PC-3 (cell line): ENCODE data around the gene PRKN. TPM values are rescaled to one million over a fixed set of nuclear protein-coding genes. Genes with fewer than 3 reads are reported as not detected.

Experiments
- ATAC-seq: fragments of 200-7000 bp; cut with Tn5 transposase; 2 replicates; pipeline ENCODE4 v1.9.1; 2020; ENCODE audit warnings: mild to moderate bottlenecking, moderate library complexity
- BruUV-seq: library from RNA; stranded (reverse); fragments of 400-500 nt; replicated peaks from 2 replicates; lab custom pipeline; 2021; lab: Mats Ljungman, UMichigan
- CTCF ChIA-PET: fragments of 300-600 bp; sonication (Branson Sonifier 250); formaldehyde crosslinking; loops from one replicate; lab custom pipeline; 2022; ENCODE audit warnings: antibody characterized with exemption; lab: Charles Lee
- POLR2A ChIA-PET: fragments of 300-600 bp; sonication (Branson Sonifier 250); formaldehyde crosslinking; loops from one replicate; lab custom pipeline; 2022; ENCODE audit warnings: antibody characterized with exemption; ENCODE audit not compliant: unreplicated experiment; lab: Charles Lee
- DNase-seq: peaks from one replicate; pipeline ENCODE4 v3.0.0-alpha.2; 2015
- H2AFZ ChIP-seq: fragments of 300-600 bp; sonication (generic); 2 replicates; pipeline ENCODE4 v1.6.0; 2016; ENCODE audit warnings: antibody characterized with exemption, low read length
- H3F3A ChIP-seq: fragments of 300-600 bp; sonication (generic); one replicate; pipeline ENCODE4 v1.6.0; 2017; ENCODE audit warnings: antibody characterized with exemption, low read length, control low read depth, mild to moderate bottlenecking; ENCODE audit not compliant: unreplicated experiment
- H3K27ac ChIP-seq: fragments of 300-600 bp; sonication (generic); 2 replicates; pipeline ENCODE4 v1.5.1; 2016; ENCODE audit warnings: mild to moderate bottlenecking, low read length
- H3K27me3 ChIP-seq: fragments of 300-600 bp; sonication (generic); 2 replicates; pipeline ENCODE4 v1.6.1; 2016; ENCODE audit warnings: low read length, mixed read lengths
- H3K36me3 ChIP-seq: fragments of 300-600 bp; sonication (generic); 2 replicates; pipeline ENCODE4 v1.6.1; 2016; ENCODE audit warnings: low read depth, mixed run types, low read length, mixed read lengths
- H3K4me1 ChIP-seq: fragments of 300-600 bp; sonication (generic); 2 replicates; pipeline ENCODE4 v1.5.1; 2016; ENCODE audit warnings: low read length; ENCODE audit not compliant: insufficient read depth
- H3K4me2 ChIP-seq: fragments of 300-600 bp; sonication (generic); 2 replicates; pipeline ENCODE4 v1.6.0; 2016; ENCODE audit warnings: low read length
- H3K4me3 ChIP-seq: fragments of 300-600 bp; sonication (generic); 2 replicates; pipeline ENCODE4 v1.5.1; 2016; ENCODE audit warnings: mild to moderate bottlenecking, low read length, mixed read lengths
- H3K79me2 ChIP-seq: fragments of 300-600 bp; sonication (generic); 2 replicates; pipeline ENCODE4 v1.6.1; 2017; ENCODE audit warnings: low read length, mixed read lengths
- H3K9ac ChIP-seq: fragments of 300-600 bp; sonication (generic); 2 replicates; pipeline ENCODE4 v1.6.0; 2016; ENCODE audit warnings: mild to moderate bottlenecking, low read length
- H3K9me2 ChIP-seq: fragments of 300-600 bp; sonication (generic); replicated peaks from 2 replicates; pipeline ENCODE4 v1.6.1; 2016; ENCODE audit warnings: mixed run types, low read length, mixed read lengths
- H3K9me3 ChIP-seq: fragments of 300-600 bp; sonication (generic); 2 replicates; pipeline ENCODE4 v1.6.1; 2016; ENCODE audit warnings: low read length, mixed read lengths
- H4K20me1 ChIP-seq: fragments of 300-600 bp; sonication (generic); 2 replicates; pipeline ENCODE4 v1.6.1; 2016; ENCODE audit warnings: low read length, mixed read lengths
- CTCF ChIP-seq: fragments of 300-600 bp; sonication (generic); conservative IDR thresholded peaks from 2 replicates; pipeline ENCODE4 v1.5.1; 2017; ENCODE audit warnings: antibody characterized with exemption, low read depth, mild to moderate bottlenecking, low read length
- EZH2 ChIP-seq: fragments of 300-600 bp; sonication (generic); IDR thresholded peaks from one replicate; pipeline ENCODE4 v1.6.1; 2017; ENCODE audit warnings: antibody characterized with exemption, mild to moderate bottlenecking, low read length; ENCODE audit not compliant: unreplicated experiment
- EZH2phosphoT487 ChIP-seq: fragments of 300-600 bp; sonication (generic); IDR thresholded peaks from 2 replicates; pipeline ENCODE4 v1.6.1; 2018; ENCODE audit warnings: mild to moderate bottlenecking, antibody characterized with exemption, low read length, borderline replicate concordance
- intact Hi-C: fragments of 100-400 bp; cut with micrococcal nuclease; formaldehyde crosslinking; loops from 2 replicates; pipeline ENCODE4 v1.9.0; 2023
- total RNA-seq: library from RNA; depleted of rRNA; stranded (reverse); fragments of >200 nt; gene quantifications from 2 replicates; pipeline ENCODE4 v1.2.3, GENCODE V29; 2014

Gene PRKN
- total RNA-seq, 1 experiment from 2014 or later, result not detected

- ATAC-seq (no peak), DNase-seq (no peak)
- Histone ChIP-seq H3K9ac (no peak overlapping the region), H3K36me3 (no peaks in the 10 kb centered on the region), H3K4me1 (no peaks in the 10 kb centered on the region), H3K9me3 (no peaks in the 10 kb centered on the region), H3K27me3 (no peaks in the 10 kb centered on the region), H3K27ac (no peak overlapping the region), H3K79me2 (no peaks in the 10 kb centered on the region), H4K20me1 (no peaks in the 10 kb centered on the region), H3K4me2 (no peak overlapping the region), H3F3A (no peaks in the 10 kb centered on the region), H3K9me2 (no peaks in the 10 kb centered on the region), H3K4me3 (no peak overlapping the region), H2AFZ (no peak overlapping the region)
- ChIA-PET CTCF (no interaction called here), POLR2A (no interaction called here)
- TF ChIP-seq CTCF (no peak), EZH2 (no peak), EZH2phosphoT487 (no peak)
- intact Hi-C loops, result no loop called here
- no TSS peak for BruUV-seq
Measured at GRCh38 chr6:162262466-162263196, 464.9 kb downstream of the PRKN start.

GRCh38 chr6:162261598-162261997 is 466.0 kb downstream of the PRKN start:
- TF ChIP-seq EZH2 (no peak), CTCF (no peak), EZH2phosphoT487 (no peak)
- H3F3A ChIP-seq, result no peaks in the 10 kb centered on the region
- no peak overlapping the region for H3K4me2 ChIP-seq
- no peak overlapping the region for H3K4me3 ChIP-seq
- ChIA-PET POLR2A (no interaction called here), CTCF (no interaction called here)
- H3K9me2 ChIP-seq, result no peaks in the 10 kb centered on the region
- BruUV-seq, result no TSS peak
- no peaks in the 10 kb centered on the region for H3K79me2 ChIP-seq
- H3K9me3 ChIP-seq, result no peaks in the 10 kb centered on the region
- H3K36me3 ChIP-seq, result no peaks in the 10 kb centered on the region
- no peak overlapping the region for H2AFZ ChIP-seq
- ATAC-seq (no peak), DNase-seq (no peak)
- no peak overlapping the region for H3K27ac ChIP-seq
- intact Hi-C loops, result no loop called here
- no peaks in the 10 kb centered on the region for H4K20me1 ChIP-seq
- H3K27me3 ChIP-seq, result no peaks in the 10 kb centered on the region
- H3K9ac ChIP-seq, result no peak overlapping the region
- H3K4me1 ChIP-seq, result no peaks in the 10 kb centered on the region

- Histone ChIP-seq H3K27me3 (0 out of 2 replicates have a peak, but pooled peaks cover 4% of the 10 kb centered on the region), H3F3A (no peaks in the 10 kb centered on the region), H3K4me1 (no peaks in the 10 kb centered on the region), H3K27ac (no peak overlapping the region), H3K4me2 (no peak overlapping the region), H3K79me2 (no peaks in the 10 kb centered on the region), H3K9ac (no peak overlapping the region), H3K36me3 (no peaks in the 10 kb centered on the region), H3K4me3 (no peak overlapping the region), H3K9me2 (no peaks in the 10 kb centered on the region), H4K20me1 (no peaks in the 10 kb centered on the region), H2AFZ (no peak overlapping the region), H3K9me3 (no peaks in the 10 kb centered on the region)
- ChIA-PET POLR2A (no interaction called here), CTCF (no interaction called here)
- no peak for DNase-seq
- TF ChIP-seq EZH2 (no peak), EZH2phosphoT487 (no peak), CTCF (no peak)
- ATAC-seq, result no peak
- intact Hi-C loops, result no loop called here
- BruUV-seq, result no TSS peak
Measured at GRCh38 chr6:162260027-162260426, 467.5 kb downstream of the PRKN start.
